Measurements from ENCODE around the gene GDF10.

DNA sequence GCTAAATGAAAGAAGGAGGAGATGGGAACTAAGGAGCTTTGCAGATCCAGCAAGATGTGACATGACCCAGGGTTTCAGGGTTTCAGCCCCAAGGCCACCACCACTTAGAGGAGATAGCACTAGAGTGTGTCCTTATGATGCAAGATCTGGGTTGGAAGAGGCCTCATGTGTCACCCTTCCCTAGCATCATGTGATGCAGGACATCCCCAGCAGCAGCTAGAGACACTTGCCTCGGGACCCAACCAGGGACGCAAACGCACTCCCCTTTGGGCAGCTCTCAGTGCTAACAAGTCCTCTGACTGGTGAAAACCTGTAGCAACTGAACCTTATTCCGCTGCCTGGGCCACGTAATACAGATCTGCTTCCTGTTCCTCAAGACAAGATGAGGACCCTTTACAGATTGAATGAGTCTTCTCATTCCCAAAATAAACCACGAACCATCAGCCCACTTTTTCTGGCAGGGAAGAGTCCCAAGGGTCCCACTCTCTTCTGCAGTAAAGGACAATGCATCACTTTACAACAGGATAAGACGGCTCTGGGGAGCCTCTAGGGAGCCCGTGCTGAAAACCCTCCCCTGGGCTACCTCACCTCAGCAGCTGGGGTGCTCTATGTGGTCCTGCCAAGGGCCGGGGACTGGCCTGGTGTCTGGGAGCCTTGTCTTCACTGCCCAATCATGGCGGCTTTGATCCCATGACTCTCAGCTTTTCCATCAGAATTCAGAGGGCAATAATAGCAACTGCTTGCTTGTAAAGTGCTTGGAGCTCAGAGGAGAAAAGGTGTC is 44.8 kb upstream of the GDF10 start:
- TF ChIP-seq, protein P1, sequence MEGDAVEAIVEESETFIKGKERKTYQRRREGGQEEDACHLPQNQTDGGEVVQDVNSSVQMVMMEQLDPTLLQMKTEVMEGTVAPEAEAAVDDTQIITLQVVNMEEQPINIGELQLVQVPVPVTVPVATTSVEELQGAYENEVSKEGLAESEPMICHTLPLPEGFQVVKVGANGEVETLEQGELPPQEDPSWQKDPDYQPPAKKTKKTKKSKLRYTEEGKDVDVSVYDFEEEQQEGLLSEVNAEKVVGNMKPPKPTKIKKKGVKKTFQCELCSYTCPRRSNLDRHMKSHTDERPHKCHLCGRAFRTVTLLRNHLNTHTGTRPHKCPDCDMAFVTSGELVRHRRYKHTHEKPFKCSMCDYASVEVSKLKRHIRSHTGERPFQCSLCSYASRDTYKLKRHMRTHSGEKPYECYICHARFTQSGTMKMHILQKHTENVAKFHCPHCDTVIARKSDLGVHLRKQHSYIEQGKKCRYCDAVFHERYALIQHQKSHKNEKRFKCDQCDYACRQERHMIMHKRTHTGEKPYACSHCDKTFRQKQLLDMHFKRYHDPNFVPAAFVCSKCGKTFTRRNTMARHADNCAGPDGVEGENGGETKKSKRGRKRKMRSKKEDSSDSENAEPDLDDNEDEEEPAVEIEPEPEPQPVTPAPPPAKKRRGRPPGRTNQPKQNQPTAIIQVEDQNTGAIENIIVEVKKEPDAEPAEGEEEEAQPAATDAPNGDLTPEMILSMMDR (IDR thresholded peaks at IDR 0.05): no peak
- TF ChIP-seq, protein P2, sequence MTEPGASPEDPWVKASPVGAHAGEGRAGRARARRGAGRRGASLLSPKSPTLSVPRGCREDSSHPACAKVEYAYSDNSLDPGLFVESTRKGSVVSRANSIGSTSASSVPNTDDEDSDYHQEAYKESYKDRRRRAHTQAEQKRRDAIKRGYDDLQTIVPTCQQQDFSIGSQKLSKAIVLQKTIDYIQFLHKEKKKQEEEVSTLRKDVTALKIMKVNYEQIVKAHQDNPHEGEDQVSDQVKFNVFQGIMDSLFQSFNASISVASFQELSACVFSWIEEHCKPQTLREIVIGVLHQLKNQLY (CRISPR knock-in tag; IDR thresholded peaks at IDR 0.05): no peak
- TF ChIP-seq ESRRA (CRISPR knock-in tag; IDR thresholded peaks at IDR 0.05; ENCODE audit: borderline replicate concordance) (no peak), NFYB (CRISPR knock-in tag; conservative IDR thresholded peaks at IDR 0.05; ENCODE audit: low read depth) (no peak), CREB1 (CRISPR knock-in tag; IDR thresholded peaks at IDR 0.05) (no peak), ZNF317 (CRISPR knock-in tag; IDR thresholded peaks at IDR 0.05; ENCODE audit: borderline replicate concordance, low read depth) (no peak)
- TF ChIP-seq, protein P3, sequence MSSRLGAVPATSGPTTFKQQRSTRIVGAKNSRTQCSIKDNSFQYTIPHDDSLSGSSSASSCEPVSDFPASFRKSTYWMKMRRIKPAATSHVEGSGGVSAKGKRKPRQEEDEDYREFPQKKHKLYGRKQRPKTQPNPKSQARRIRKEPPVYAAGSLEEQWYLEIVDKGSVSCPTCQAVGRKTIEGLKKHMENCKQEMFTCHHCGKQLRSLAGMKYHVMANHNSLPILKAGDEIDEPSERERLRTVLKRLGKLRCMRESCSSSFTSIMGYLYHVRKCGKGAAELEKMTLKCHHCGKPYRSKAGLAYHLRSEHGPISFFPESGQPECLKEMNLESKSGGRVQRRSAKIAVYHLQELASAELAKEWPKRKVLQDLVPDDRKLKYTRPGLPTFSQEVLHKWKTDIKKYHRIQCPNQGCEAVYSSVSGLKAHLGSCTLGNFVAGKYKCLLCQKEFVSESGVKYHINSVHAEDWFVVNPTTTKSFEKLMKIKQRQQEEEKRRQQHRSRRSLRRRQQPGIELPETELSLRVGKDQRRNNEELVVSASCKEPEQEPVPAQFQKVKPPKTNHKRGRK (CRISPR knock-in tag; IDR thresholded peaks at IDR 0.05; ENCODE audit: borderline replicate concordance): no peak

All from WTC11 (cell line).